GM21786 (cell line): ENCODE measurements around the gene LDAF1.
"Not testable (repeated sequence)": the region's sequence is repeated elsewhere in the genome, so short reads cannot be mapped to it uniquely, and the experiment has no call there.

Experiments used
- ATAC-seq: cut with Tn5 transposase; IDR thresholded peaks from one replicate; pipeline ENCODE4 v1.9.1; 2021; ENCODE audit not compliant: unreplicated experiment

The LDAF1 gene

DNA sequence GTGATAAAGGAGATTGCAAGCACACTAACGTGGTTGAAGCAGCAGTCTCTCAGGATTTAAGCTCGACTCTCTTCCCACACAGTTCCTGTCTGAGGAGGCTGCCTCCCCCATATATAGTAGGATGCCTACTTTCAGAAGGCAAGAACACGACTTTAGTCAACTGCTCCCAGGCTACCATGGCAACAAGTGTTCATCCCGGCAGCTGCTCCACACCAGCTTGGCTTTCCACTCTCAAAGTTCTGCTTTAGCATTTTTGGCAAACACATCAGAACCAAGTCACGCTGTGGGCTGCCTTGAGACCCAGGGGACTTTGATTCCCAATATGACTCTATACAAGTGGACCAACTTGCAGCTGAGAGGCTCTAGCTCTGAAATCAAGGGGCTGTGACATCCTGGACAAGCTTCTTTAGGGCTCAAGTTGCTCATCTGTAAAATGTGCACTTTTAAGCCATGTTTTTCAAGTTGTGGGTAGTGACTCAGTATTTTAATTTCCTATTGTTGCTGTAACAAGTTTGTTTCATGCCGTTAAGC, 36.4 kb downstream of the LDAF1 start:
- no peak for ATAC-seq

DNA sequence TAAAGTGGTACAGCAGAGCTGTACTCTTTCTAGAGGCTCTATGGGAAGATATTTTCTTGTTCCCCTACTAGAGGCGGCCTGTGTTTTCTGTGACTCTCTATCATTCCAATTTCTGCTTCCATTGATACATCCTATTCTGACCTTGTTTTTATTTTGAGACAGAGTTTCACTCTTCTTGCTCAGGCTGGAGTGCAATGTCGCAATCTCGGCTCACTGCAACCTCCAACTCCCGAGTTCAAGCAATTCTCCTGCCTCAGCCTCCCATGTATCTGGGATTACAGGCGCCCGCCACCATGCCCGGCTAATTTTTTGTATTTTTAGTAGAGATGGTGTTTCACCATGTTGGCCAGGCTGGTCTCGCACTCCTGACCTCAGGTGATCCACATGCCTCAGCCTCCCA, 36.9 kb downstream of the LDAF1 start:
- ATAC-seq, result not testable (repeated sequence)

DNA sequence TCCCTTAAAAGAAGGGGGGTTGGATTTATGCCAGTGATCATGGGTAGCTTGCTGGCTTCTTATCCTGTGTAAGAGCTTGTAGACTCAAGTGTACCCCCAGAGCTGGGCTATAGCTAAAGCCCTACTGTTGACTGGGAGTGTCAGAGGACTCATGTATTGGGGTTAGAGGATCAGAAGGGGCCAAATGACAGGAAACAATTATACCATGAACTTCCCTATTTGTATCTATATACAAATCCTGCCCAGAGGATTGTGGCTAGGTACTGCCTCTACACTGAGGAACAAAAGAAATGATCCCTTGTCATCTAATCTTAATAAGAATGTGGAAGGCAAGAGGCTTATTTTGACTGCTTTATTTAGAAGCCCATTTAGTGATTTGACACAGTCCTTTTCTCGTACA, 38.6 kb downstream of the LDAF1 start:
- no peak for ATAC-seq

DNA sequence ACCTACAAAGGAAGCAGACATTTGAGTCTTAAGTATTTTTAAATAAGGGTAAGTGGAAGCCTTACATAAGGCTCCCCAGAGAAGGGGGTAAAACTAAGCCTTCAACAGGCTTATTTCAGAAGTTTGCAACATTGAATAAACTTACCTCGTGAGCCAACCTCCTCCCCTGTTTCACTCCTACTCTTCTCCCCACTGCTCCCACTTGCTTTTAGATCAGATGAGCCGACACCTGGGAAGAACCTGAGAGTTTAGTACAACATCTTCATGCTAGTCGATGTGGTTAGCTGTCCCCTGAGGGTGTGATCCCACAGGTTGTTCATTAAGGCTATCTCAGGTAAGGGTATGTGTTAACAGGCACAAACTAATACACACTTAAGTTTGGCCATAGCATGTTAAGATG, 39.1 kb downstream of the LDAF1 start:
- no peak for ATAC-seq

DNA sequence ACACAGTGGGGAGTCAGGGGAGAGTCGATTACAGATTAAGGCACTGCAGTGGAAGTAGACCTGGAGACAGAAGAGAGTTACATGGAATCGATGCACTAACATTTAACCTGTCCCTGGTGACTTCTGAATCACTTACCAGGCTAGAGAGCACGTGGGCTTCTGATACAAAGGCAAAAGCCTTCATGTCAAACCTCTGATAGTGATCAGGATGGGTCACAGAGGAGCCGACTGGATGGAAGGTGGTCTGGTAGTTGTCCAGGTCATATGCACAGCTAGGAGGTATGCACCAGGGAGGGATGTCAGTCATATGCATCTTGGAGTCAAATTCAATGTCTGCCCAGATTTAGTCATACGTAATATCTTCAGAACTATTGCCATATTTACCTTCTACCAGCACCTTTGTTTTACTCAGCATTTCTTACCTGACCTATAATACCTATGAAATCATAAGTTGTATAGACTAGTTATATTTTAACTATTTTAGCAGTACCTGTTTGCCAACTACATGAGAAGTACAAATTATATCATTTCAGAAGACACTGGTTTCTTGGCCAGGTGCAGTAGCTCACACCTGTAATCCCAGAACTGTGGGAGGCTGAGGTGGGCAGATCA, 41.2 kb downstream of the LDAF1 start:
- ATAC-seq, result no peak

DNA sequence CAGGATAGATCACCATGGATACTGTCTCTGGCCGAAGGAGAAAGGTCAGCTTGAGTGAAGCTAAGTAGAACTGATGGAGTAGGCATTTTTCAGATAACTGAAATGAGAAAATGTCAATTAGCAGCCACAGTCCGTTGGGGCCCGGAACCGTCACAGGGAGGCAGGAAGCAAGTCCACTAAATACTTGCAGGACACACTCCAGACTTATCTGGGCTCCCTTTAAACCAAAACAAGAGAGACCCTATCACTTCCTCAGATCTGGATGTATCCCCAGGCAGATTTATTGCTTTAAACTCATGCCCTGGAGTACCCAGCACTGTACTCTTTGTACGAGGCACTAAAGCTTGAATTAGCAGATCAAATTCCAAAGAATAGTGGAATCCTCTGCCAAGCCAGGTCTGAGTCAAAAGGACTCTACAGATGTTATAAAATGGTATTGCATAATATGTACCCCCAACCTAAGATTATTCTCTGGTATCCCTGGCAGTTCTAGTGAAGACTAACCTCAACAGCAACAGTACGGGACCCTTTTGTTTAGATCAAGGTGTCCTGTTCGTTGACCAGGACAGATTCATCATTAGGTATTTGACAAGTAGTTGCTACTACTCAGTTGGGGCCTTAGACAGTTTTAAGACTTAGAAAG, 44.8 kb downstream of the LDAF1 start:
- no peak for ATAC-seq

DNA sequence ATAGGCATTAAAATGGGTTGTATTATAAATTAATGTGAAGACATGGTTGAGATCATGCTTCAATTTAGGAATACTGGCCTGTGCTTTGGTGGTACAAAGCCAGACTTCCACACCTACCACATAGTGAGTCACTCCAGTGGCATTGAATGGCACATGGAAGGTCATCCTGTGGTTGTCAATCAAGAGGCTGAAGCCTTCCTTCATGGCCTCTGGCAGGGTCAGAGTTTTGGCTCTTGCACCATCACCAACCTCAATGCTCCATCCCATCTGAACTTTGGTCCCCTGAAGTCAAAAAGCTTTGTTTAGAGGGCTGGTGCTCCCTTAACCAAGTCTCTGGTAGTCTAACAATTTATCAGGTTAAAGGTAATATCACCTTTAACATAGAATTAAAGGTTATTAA, 46.8 kb downstream of the LDAF1 start:
- ATAC-seq, result no peak

DNA sequence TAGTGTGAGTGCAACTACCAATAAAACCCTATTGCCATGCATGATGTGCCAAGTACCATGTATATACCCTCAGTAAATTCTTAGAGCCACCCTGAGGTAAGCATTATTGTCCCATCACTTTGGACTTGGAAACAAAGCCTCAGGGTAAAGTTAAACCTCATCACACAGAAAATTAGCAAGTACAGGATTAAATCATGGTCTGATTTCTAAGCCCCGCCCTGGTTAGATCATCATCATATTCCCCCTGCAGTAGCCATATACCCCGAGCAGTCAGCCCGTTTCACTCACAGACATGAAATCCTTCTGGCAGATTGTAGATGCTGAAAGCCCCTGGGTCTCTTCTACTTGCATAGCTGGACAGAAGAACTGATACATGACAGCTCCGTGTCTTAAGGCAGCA, 48.1 kb downstream of the LDAF1 start:
- no peak for ATAC-seq

DNA sequence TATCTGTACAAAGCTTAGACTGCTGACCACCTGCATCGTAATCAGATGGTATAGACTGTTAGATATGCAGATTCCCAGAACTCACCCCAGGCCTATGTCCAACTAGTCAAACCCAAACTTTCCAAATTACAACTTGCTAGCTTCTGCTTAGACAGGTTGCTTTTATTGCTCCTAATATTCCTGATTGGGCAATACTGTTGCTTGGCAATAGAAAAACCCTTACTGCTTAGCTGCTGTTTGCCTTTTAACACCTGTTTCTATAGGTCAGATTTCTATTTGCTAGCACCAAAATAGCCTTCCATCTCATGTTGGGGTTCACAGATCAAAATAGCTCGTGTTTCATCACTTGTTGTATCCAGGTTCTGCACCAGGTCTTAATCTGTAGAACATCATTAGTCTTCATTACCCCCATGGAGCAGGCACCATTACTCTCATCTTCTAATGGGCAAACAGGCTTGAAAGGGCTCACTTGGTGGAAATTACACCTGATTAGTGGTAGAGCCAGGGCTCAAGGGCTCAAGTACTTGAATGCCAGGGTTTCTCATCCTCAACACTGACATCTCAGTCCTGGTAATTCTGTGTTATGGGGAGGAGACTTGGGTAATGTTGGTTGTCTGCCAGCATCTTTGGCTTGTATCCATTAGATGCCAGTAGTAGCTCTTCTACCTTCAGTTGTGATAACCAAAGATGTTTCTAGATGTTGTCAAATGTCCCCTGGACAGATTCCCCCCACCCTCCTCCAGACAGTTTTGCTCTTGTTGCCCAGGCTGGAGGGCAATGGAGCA, 50.2 kb downstream of the LDAF1 start:
- ATAC-seq, result no peak

DNA sequence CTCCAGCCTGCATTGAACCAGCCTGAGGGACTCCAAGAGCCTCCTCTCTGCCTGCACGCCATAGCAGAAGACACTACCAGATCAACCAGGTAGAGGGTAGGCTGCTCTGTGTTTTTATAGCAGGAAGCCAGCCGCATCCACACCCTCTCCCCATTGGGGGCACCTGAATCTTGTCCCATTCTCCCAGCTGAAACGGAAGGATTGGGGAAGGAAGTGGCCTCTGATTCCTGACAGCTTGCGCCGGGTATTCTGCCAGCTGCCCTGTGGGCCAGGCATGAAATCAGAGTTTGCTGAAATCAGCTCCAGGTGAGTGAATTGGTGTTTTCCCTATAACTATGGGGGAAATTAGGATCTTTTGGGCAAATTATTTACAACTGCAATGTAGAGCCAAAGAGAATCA, 53.0 kb downstream of the LDAF1 start, which contains the start of gene ZP2:
ZP2 (minus strand) TSS at position 89 of the 400 bp plus-strand sequence; CDS start at position 62, 27 bp downstream.
- ATAC-seq, result no peak

DNA sequence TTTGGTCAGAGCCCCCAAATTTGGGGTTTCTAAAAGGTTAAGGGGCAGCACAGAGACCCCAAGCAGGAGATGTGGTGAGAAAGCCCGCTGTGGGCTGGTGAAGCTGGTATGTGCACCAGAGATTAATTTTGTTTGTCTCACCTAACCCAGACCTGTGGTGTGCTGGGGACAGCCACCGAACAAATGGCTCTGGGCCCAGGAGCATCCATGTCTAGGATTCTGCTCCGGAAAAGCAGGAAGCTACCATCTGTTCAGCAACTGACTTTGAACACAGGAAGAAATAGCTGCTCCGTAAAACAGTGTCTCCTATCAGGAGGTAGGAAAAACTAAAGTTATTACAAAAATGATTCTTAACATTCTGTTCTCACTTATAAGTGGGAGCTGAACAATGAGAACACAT, 55.6 kb downstream of the LDAF1 start:
- ATAC-seq, result no peak

DNA sequence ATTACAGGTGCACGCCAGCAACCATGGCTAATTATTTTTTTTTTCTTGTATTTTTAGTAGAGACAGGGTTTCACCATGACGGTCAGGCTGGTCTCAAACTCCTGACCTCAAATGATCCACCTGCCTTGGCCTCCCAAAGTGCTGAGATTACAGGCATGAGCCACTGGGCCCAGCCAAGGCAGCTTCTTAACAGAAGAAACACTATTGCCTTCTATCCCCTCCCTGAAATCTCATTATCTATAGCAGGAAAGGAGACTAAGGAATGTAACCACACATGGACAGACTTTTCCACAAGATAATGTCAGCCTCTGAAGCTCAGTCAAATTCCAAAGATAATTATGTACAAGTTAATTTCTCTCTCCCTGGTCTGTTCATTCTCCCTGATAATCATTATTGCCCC, 58.6 kb downstream of the LDAF1 start:
- no peak for ATAC-seq

DNA sequence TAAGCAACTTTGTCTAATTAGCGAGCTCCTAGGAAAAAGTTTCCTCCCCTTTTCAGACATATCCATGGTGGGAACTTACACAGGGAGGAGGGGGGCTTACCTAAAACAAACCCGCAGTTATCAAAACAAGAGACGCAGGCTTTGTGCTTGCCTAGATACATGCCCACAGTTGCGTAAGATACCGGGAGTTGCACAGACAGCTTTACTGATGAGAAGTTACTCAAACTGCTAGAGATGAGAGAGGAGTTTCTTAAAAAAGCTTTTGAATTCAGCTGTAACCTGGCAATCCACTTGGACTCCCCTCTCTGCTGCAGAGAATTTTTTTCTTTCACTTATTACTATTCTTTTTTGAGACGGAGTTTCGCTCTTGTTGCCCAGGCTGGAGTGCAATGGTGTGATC, 59.7 kb downstream of the LDAF1 start:
- ATAC-seq, result no peak

DNA sequence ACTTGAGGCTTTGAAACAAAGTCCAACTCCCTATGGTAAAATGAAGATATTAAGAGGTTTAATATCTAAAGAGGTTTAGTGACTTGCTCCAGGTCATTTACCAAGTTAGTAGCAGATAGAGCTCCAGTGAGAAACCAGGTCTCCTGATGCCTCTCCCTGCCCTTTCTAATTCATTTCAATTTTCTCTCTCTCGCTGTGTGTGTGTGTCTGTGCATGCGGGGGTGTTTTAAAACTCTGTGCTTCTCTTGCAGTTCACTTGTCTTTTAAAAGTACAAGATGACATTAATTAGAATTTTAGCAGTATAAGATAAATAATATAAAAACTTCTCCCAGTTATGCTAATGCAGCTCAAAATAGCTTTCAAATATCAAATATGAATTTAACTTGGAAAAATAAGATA, 61.1 kb downstream of the LDAF1 start:
- ATAC-seq, result no peak

DNA sequence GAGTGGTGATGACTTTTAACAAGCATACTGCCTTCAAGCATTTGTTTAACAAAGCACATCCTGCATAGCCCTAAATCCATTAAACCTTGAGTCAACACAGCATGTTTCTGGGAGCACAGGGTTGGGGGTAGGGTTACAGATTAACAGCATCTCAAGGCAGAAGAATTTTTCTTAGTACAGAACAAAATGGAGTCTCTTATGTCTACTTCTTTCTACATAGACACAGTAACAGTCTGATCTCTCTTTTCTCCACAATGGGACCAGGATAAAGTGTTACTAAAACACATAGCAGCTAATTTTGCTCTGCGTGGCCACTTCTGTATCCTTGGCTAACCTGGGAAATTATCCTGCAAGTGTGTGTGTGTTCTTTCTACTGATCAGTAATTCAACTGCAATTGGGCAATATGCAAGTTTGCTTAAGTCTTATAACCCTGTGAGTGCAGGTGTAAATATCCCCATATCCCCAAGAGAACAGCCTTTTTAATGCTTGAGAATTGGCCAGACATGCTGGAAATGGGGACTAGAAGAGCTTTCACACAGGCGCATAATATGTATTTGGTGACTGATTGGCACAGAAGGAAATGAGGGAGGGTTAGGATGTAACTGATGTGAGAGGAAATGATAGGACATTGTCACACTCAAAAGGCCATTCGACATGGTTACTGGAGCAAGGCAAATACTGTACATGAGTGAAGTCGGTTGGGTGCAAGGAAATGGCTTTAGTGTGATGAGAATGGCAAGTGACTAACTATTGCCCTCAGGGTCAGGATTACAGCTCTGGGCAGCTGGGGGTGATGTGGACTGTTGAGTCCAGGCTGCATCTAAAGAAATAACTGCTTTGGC, 64.2 kb downstream of the LDAF1 start:
- no peak for ATAC-seq

DNA sequence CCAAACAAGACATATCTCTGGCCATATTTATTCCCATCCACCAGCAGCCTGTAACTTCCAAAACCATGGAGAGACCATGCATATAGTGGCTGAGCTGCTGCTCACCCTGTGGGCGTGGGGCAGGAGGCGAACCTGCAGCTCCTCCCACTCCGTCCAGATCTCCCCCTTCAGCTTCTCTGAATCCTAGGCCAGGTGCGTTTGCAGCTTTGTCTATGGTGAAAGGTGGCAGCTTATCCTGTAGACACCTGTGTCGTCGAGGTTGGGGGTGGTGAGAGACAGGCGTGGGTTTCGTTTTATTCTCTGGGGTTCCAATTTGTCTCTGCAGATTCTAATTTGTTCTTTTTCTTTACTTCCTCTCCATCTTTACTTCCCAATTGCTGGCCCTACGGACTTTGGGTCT, 65.3 kb downstream of the LDAF1 start:
- no peak for ATAC-seq

DNA sequence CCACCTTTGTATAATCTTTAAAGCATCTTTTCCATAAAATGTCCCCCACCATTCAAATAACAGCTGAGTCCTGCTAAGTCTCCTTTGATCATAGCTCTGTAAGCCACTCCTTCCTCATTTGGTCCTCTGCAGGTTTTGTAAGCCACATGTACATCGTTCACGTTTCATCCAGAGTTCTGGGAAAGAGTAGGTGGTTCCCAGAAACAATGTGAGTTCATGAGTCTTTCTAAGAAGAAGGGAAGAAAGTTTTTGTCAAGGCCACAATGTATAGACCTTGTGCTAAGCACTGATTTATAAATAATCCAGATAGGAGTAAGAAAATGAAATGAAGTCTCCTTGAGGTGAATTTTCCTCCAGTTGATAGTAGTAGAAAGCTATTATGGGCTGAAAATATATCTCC, 66.3 kb downstream of the LDAF1 start:
- ATAC-seq, result no peak

DNA sequence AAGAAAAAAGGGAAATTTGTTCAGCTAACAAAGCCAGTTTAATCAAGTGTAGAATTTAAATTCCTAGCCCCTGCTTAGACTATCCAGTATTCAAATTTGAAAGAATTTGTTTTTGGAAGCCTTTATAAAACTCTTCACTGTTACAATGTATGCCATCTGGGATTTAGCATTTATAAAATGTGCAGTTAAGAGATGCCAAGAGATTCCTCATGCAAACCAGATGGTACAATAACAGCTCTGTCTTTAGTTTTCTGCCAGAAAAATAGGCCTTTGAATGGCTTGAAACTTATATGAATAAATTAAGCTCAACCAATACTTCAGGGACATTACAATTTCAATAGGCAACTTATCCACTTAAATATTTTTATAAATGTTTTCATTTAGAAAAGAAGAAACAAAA, 68.3 kb downstream of the LDAF1 start:
- ATAC-seq, result no peak

DNA sequence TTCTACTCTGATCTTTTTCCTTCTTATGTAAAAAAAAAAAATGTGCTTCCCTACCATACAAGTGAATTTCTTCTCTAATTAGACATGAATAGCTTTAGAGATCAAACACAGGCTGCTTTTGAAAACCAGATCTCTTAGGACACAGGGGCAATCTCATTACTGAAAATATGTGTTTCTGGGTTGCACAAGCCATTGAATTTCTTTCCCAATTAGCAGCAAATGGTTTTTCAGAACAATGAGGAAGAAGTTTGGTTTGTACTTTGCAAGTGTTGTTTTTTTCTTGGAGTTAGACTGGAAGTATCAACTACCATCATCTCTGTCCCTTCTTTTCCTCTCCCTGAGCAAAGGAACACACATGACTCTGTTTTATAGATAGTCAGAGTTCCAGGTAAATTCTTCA, 69.4 kb downstream of the LDAF1 start:
- no peak for ATAC-seq

DNA sequence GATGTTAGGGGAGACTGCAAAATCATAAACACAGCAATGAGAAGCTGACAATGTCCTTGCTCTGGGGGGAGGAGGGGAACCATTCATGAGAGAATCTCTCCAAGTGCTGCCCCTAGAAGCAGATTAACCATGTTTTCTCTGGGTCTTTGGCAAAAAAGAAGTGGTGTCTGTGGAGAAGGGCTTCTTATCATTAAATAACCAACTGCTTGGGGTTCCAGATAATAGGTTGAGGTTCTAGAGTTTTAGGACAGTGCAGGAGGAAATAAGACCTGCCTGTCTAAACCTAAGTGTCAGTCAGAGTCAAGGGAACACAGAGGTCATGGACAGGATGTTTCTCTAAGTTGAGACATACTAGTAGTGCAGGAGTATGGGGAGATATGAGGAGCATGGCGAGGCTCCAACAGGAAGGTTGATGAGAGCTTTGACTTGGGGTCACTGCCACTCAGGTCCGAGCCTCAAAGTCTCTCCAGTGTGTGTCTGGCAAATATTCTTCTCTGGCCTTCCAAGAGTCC, 69.9 kb downstream of the LDAF1 start:
- no peak for ATAC-seq
